Body of pancreas (tissue), 4 donors: Measurements from ENCODE around the gene STAT2. TPM values are rescaled to one million over a fixed set of nuclear protein-coding genes. Genes with fewer than 3 reads are reported as not detected.

Source experiments
- ATAC-seq: fragments of 150-250 bp; one replicate; pipeline ENCODE4 v1.9.1; 2016
- DNase-seq, 4 donors: peaks; one replicate each; pipeline ENCODE4 v3.0.0-alpha.2; 2019
- H3K27ac ChIP-seq, 4 donors: fragments of 200-600 bp; sonication (generic); 1 replicate in 3 of 4; 2 replicates in 1 of 4; pipeline versions ENCODE4 v1.5.1 to v1.6.1; 2016 to 2019; ENCODE audit warnings: mild to moderate bottlenecking in 1 of 4, mixed read lengths in 1 of 4, moderate library complexity in 1 of 4
- H3K27me3 ChIP-seq, 2 donors: fragments of 200-600 bp; sonication (generic); one replicate each; pipeline ENCODE4 v1.6.0; 2016; ENCODE audit warnings: mild to moderate bottlenecking in 1 of 2
- H3K36me3 ChIP-seq, 2 donors: fragments of 200-600 bp; sonication (generic); replicated peaks in 1 of 2; 2 replicates each; pipeline ENCODE4 v1.5.1; 2016; ENCODE audit warnings: low read depth in 2 of 2; ENCODE audit not compliant: insufficient read depth in 1 of 2
- H3K4me1 ChIP-seq: fragments of 200-600 bp; sonication (generic); one replicate; pipeline ENCODE4 v1.6.0; 2016
- H3K4me3 ChIP-seq, 2 donors: fragments of 200-600 bp; sonication (generic); 1 replicate in 1 of 2; 2 replicates in 1 of 2; pipeline ENCODE4 v1.5.1; 2016 to 2019
- H3K9me3 ChIP-seq, 3 donors: fragments of 200-600 bp; sonication (generic); 1 replicate in 2 of 3; 2 replicates in 1 of 3; pipeline ENCODE4 v1.5.1; 2016
- POLR2A ChIP-seq, 3 donors: fragments of 450-650 bp; IDR thresholded peaks; one replicate each; pipeline ENCODE4 v1.6.1; 2016; ENCODE audit warnings: antibody characterized with exemption in 3 of 3, mild to moderate bottlenecking in 2 of 3
- WGBS, 2 donors: methylation state at CpG; one replicate each; pipeline ENCODE4 v1.1.5; 2017; 5-methylcytosine and 5-hydroxymethylcytosine counted together
- intact Hi-C: fragments of 100-400 bp; cut with DNase I; formaldehyde crosslinking; loops from one replicate; pipeline ENCODE4 v1.15.1; 2023
- small RNA-seq: library from RNA; depleted of rRNA; stranded (forward); fragments of <200 nt; gene quantifications from one replicate; pipeline ENCODE3, GENCODE V24; 2016
- total RNA-seq, 2 donors: library from RNA; depleted of rRNA; stranded (reverse); fragments of >200 nt; gene quantifications; one replicate each; pipeline ENCODE4 v1.1.0, GENCODE V29; 2016
- TF ChIP-seq, protein P1 (sequence below), 7 experiments: fragments of 450-650 bp in 4 of 7; fragments of 200-600 bp in 3 of 7; sonication (generic) in 3 of 7; IDR thresholded peaks; one replicate each; pipeline ENCODE4 v1.5.1; 2016 to 2019; ENCODE audit warnings: antibody characterized with exemption in 7 of 7

STAT2 gene
- total RNA-seq, 2 donors from 2014 or later: 65.4 to 106 TPM

DNA sequence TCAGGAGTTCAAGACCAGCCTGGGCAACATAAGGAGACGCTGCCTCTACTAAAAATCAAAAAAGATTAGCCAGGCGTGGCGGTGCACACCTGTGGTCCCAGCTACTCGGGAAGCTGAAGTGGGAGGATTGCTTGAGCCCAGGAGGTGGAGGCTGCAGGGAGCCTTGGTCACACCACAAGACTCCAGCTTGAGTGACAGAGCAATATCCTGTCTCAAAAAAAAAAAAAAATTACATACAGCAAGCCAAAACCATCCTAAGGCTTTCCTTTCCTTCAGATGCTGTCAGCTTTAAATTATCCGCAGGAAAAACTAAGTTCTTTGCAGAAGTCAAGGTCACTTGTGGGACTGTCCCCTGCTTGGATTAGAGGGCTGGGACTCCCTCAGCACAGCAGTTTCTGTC is 61.1 kb downstream of the STAT2 start:
- Histone ChIP-seq H3K36me3 (no peaks in the 10 kb centered on the region), H3K27me3 (no peaks in the 10 kb centered on the region), H3K27ac (peak overlapping the region; percentile 83 to 97 (median 94)), H3K9me3 (no peaks in the 10 kb centered on the region), H3K4me1 (peaks cover 41% of the 10 kb centered on the region), H3K4me3 (no peak overlapping the region)
- intact Hi-C loops: no loop called here
- DNase-seq: no peak
- 57 to 61% methylated on average over 5 of the region's 5 CpGs for WGBS, 2 donors
- ATAC-seq: no peak
- no peak for TF ChIP-seq POLR2A (IDR thresholded peaks at IDR 0.05)
- TF ChIP-seq, protein P1, sequence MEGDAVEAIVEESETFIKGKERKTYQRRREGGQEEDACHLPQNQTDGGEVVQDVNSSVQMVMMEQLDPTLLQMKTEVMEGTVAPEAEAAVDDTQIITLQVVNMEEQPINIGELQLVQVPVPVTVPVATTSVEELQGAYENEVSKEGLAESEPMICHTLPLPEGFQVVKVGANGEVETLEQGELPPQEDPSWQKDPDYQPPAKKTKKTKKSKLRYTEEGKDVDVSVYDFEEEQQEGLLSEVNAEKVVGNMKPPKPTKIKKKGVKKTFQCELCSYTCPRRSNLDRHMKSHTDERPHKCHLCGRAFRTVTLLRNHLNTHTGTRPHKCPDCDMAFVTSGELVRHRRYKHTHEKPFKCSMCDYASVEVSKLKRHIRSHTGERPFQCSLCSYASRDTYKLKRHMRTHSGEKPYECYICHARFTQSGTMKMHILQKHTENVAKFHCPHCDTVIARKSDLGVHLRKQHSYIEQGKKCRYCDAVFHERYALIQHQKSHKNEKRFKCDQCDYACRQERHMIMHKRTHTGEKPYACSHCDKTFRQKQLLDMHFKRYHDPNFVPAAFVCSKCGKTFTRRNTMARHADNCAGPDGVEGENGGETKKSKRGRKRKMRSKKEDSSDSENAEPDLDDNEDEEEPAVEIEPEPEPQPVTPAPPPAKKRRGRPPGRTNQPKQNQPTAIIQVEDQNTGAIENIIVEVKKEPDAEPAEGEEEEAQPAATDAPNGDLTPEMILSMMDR (IDR thresholded peaks at IDR 0.05): no peak

- DNase-seq: no peak
- intact Hi-C loops: no loop called here
- Histone ChIP-seq H3K4me3 (no peak overlapping the region), H3K27ac (no peak overlapping the region), H3K27me3 (no peaks in the 10 kb centered on the region), H3K36me3 (no peaks in the 10 kb centered on the region), H3K4me1 (peaks cover 43% of the 10 kb centered on the region), H3K9me3 (no peaks in the 10 kb centered on the region)
- no peak for TF ChIP-seq POLR2A (IDR thresholded peaks at IDR 0.05)
- TF ChIP-seq, protein P1 (IDR thresholded peaks at IDR 0.05): no peak
- ATAC-seq: no peak
- 92 to 93% methylated on average over 8 of the region's 8 CpGs for WGBS, 2 donors
Measured at GRCh38 chr12:56297400-56297799, 62.5 kb downstream of the STAT2 start.

DNA sequence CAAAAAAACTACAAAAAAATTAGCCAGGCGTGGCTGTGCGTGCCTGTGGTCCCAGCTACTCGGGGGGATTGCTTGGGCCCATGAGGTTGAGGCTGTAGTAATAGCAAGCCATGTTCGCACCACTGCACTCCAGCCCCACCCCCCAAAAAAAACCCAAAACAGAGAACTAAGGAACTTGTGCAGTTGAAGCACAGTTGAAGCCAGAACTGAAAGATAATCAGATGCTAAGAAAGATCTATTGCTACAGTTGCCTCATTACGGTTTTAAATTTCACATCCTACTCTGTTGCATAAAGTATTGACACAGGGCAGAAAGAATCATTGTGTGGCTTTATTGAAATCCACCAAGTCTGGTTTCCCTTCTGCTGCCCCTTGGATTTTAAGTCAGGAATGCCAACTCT is 63.6 kb downstream of the STAT2 start:
- Histone ChIP-seq H3K27me3 (no peaks in the 10 kb centered on the region), H3K4me1 (peaks cover 41% of the 10 kb centered on the region), H3K9me3 (no peaks in the 10 kb centered on the region), H3K4me3 (no peak overlapping the region), H3K27ac (no peak overlapping the region), H3K36me3 (no peaks in the 10 kb centered on the region)
- DNase-seq (no peak), ATAC-seq (no peak)
- intact Hi-C loops: no loop called here
- 68 to 78% methylated on average over 5 of the region's 5 CpGs for WGBS, 2 donors
- no peak for TF ChIP-seq POLR2A (IDR thresholded peaks at IDR 0.05)

DNA sequence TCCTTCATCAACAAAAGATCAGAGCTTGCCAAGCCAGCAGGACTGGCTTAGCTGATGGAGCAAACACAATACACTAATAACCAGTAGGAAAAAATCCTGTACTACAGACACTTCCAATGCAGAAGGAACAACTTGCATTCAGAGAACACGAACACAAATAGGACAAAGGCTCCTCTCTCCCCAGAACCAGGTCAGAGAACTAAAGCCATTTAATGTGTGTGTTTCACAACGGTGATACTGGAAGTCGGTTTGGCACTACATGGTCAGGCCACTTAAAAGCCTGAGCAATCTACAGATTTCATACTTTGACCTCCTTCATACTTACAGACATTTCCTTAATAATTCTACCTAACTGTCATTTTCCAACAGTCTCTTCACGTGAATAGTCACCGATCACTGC is 66.1 kb downstream of the STAT2 start:
- Histone ChIP-seq H3K4me3 (no peak overlapping the region), H3K4me1 (peaks cover 27% of the 10 kb centered on the region), H3K27me3 (no peaks in the 10 kb centered on the region), H3K36me3 (no peaks in the 10 kb centered on the region), H3K27ac (no peak overlapping the region), H3K9me3 (no peaks in the 10 kb centered on the region)
- DNase-seq (no peak), ATAC-seq (no peak)
- intact Hi-C loops: no loop called here
- WGBS, 2 donors: 76 to 85% methylated on average over 5 of the region's 5 CpGs
- TF ChIP-seq, protein P1 (IDR thresholded peaks at IDR 0.05): no peak
- TF ChIP-seq POLR2A (IDR thresholded peaks at IDR 0.05): no peak

Small RNAs within 50 kb of the gene (small RNA-seq; reads per million reads assigned to genes)
- gene RNU7-40P: not detected

Other genes with a start within 250 kb of the STAT2 start
- 1,000 to 10,000 TPM; 1,174 to 2,214 TPM for gene RPL41, start 243.5 kb downstream of the STAT2 start, total RNA-seq
- 10 to 100 TPM in 1 of 2 donors, under 1 TPM in 1; 0.99 to 11.2 TPM for gene ZC3H10, start 241.8 kb downstream of the STAT2 start, total RNA-seq
- gene ESYT1, start 231.8 kb downstream of the STAT2 start, total RNA-seq: 100 to 1,000 TPM in 1 of 2 donors, 10 to 100 TPM in 1; 43.3 to 182 TPM
- gene MYL6B, start 207.5 kb downstream of the STAT2 start, total RNA-seq: 10 to 100 TPM in 1 of 2 donors, 1 to 10 TPM in 1; 7.5 to 24.1 TPM
- gene MYL6, start 201.7 kb downstream of the STAT2 start, total RNA-seq: 1,000 to 10,000 TPM in 1 of 2 donors, 100 to 1,000 TPM in 1; 838 to 1,110 TPM
- gene SMARCC2, start 170.6 kb downstream of the STAT2 start, total RNA-seq: 10 to 100 TPM; 46.2 to 50.8 TPM
- 10 to 100 TPM; 13.2 TPM for gene RNF41, start 138.2 kb downstream of the STAT2 start, total RNA-seq
- gene NABP2, start 135.8 kb downstream of the STAT2 start, total RNA-seq: 10 to 100 TPM; 11.9 to 16.3 TPM
- gene SLC39A5, start 130.1 kb downstream of the STAT2 start, total RNA-seq: 100 to 1,000 TPM; 306 to 333 TPM
- 10 to 100 TPM; 15.2 to 21.0 TPM for gene ANKRD52, start 101.7 kb downstream of the STAT2 start, total RNA-seq
- 10 to 100 TPM; 28.0 to 34.9 TPM for gene COQ10A, start 93.2 kb downstream of the STAT2 start, total RNA-seq
- gene CS, start 59.8 kb downstream of the STAT2 start, total RNA-seq: 10 to 100 TPM; 66.2 to 88.0 TPM
- gene CNPY2, start 44.1 kb downstream of the STAT2 start, total RNA-seq: 100 to 1,000 TPM in 1 of 2 donors, 10 to 100 TPM in 1; 40.2 to 103 TPM
- 10 to 100 TPM; 47.2 to 59.0 TPM for gene PAN2, start 26.1 kb downstream of the STAT2 start, total RNA-seq
- gene IL23A, start 21.2 kb downstream of the STAT2 start, total RNA-seq: not detected
- not detected for gene APOF, start 2.8 kb upstream of the STAT2 start, total RNA-seq
- gene TIMELESS, start 89.3 kb upstream of the STAT2 start, total RNA-seq: 1 to 10 TPM; 4.7 to 6.9 TPM
- gene MIP, start 94.5 kb upstream of the STAT2 start, total RNA-seq: not detected
- 1 to 10 TPM; 1.6 to 2.1 TPM for gene SPRYD4, start 108.5 kb upstream of the STAT2 start, total RNA-seq
- gene GLS2, start 128.1 kb upstream of the STAT2 start, total RNA-seq: 10 to 100 TPM; 44.4 to 45.5 TPM
- gene RBMS2, start 161.7 kb upstream of the STAT2 start, total RNA-seq: 10 to 100 TPM in 1 of 2 donors, 1 to 10 TPM in 1; 9.6 to 18.9 TPM